ENCODE data around the gene ECHDC1. TPM values are rescaled to one million over a fixed set of nuclear protein-coding genes. Genes with fewer than 3 reads are reported as not detected.
"Not testable (repeated sequence)": the region's sequence is repeated elsewhere in the genome, so short reads cannot be mapped to it uniquely, and the experiment has no call there.

The ECHDC1 gene, protein sequence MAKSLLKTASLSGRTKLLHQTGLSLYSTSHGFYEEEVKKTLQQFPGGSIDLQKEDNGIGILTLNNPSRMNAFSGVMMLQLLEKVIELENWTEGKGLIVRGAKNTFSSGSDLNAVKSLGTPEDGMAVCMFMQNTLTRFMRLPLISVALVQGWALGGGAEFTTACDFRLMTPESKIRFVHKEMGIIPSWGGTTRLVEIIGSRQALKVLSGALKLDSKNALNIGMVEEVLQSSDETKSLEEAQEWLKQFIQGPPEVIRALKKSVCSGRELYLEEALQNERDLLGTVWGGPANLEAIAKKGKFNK
- 25.6 and 30.3 TPM in 2 replicates for total RNA-seq

- Histone ChIP-seq H3K4me3 (ENCODE audit: low read depth, low read length) (peak within 1 kb of the TSS; percentile 83), H3K36me3 (ENCODE audit: control insufficient read depth, insufficient read depth, low read length) (no peaks in the 10 kb centered on the region), H3K27me3 (ENCODE audit: control insufficient read depth, insufficient read depth, low read length) (no peaks in the 10 kb centered on the region)
- TF ChIP-seq, protein P1, sequence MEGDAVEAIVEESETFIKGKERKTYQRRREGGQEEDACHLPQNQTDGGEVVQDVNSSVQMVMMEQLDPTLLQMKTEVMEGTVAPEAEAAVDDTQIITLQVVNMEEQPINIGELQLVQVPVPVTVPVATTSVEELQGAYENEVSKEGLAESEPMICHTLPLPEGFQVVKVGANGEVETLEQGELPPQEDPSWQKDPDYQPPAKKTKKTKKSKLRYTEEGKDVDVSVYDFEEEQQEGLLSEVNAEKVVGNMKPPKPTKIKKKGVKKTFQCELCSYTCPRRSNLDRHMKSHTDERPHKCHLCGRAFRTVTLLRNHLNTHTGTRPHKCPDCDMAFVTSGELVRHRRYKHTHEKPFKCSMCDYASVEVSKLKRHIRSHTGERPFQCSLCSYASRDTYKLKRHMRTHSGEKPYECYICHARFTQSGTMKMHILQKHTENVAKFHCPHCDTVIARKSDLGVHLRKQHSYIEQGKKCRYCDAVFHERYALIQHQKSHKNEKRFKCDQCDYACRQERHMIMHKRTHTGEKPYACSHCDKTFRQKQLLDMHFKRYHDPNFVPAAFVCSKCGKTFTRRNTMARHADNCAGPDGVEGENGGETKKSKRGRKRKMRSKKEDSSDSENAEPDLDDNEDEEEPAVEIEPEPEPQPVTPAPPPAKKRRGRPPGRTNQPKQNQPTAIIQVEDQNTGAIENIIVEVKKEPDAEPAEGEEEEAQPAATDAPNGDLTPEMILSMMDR (IDR thresholded peaks at IDR 0.05; ENCODE audit: insufficient read depth, low read length, severe bottlenecking), result no peak
- FAIRE-seq (no peak), DNase-seq (ENCODE audit: low read depth) (peak; percentile 41)
Measured at GRCh38 chr6:127342946-127343808, at the start of gene ECHDC1. TSS of gene ECHDC1 (minus strand) at chr6:127343609. CDS start at chr6:127331028, 12,581 bp downstream.

DNA sequence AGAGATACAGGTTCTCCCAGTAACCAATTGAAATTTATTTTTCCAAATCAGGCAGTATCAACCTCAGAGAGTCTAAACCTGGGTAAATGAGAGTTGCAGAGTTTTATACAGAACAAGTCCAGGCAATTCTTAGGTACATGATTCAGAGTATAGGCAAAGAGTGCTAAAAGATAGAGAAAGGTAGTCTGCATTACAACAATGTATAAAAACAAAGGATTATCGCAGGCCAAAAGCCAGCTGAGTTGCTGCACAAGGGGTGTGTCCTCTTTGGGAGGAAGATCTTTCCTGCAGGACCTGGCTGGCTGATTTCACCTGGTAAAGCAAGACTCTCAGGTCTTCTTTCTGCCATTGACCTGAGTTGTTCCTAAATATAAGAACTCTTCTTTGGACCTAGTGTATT lies 48.9 kb upstream of the ECHDC1 start:
- peak; percentile 90 for DNase-seq (ENCODE audit: low read depth)
- FAIRE-seq, result no peak
- H3K4me3 ChIP-seq (ENCODE audit: low read depth, low read length), result no peak overlapping the region
- H3K27me3 ChIP-seq (ENCODE audit: control insufficient read depth, insufficient read depth, low read length), result no peaks in the 10 kb centered on the region
- TF ChIP-seq, protein P1 (IDR thresholded peaks at IDR 0.05; ENCODE audit: insufficient read depth, low read length, severe bottlenecking), result no peak
- H3K36me3 ChIP-seq (ENCODE audit: control insufficient read depth, insufficient read depth, low read length), result no peaks in the 10 kb centered on the region

DNA sequence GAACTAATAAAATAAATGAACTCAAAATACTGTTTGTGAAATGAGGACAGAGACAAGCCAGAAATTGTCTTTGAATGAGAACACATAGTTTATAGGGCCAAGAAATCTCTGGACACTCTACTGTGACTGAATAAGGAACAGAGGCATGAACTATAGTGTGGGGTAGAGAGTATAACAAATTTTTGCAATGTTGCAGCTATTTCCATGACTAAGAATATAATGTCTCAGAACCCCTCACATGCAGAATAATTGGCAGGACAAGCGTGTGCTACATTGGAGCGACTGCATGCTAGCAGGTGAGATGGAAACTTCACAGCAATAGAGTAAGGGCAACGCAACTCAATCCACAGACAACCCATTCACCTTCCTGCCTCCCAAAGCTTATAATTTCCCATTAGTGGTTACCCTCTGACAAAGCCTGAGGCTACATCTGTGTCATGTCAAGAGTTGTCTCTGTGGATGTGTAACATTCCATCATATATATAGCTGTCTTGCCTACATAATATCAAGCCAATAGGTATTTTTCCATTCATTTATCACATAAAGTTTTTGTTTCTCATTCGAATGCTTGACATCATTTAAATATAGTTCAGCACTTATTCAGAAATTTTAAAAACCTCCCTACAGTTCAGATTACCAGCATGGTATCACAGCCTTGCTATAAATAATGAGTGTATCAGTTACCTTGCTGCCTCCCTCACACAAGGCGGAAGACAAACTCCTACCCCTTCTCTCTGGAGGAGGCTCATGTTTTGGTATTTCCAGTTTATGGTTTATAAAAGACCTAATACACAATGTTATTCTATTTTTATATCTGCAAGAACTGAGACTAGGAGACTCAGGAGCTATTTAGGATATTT lies 47.9 kb upstream of the ECHDC1 start:
- no peak for FAIRE-seq
- TF ChIP-seq, protein P1 (IDR thresholded peaks at IDR 0.05; ENCODE audit: insufficient read depth, low read length, severe bottlenecking), result no peak
- H3K36me3 ChIP-seq (ENCODE audit: control insufficient read depth, insufficient read depth, low read length), result no peaks in the 10 kb centered on the region

GRCh38 chr6:127389706-127390105 lies 46.3 kb upstream of the ECHDC1 start:
- Histone ChIP-seq H3K36me3 (ENCODE audit: control insufficient read depth, insufficient read depth, low read length) (no peaks in the 10 kb centered on the region), H3K27me3 (ENCODE audit: control insufficient read depth, insufficient read depth, low read length) (no peaks in the 10 kb centered on the region), H3K4me3 (ENCODE audit: low read depth, low read length) (no peak overlapping the region)
- FAIRE-seq (no peak), DNase-seq (ENCODE audit: low read depth) (no peak)
- TF ChIP-seq, protein P1 (IDR thresholded peaks at IDR 0.05; ENCODE audit: insufficient read depth, low read length, severe bottlenecking), result no peak

More for the DNA sequence above, 47.9 kb upstream of the ECHDC1 start:
- H3K4me3 ChIP-seq (ENCODE audit: low read depth, low read length), result no peak overlapping the region
- no peaks in the 10 kb centered on the region for H3K27me3 ChIP-seq (ENCODE audit: control insufficient read depth, insufficient read depth, low read length)
- DNase-seq (ENCODE audit: low read depth), result peak; percentile 64

GRCh38 chr6:127385668-127386430 lies 42.4 kb upstream of the ECHDC1 start:
- H3K4me3 ChIP-seq (ENCODE audit: low read depth, low read length), result no peak overlapping the region
- TF ChIP-seq, protein P1 (IDR thresholded peaks at IDR 0.05; ENCODE audit: insufficient read depth, low read length, severe bottlenecking), result no peak
- DNase-seq (ENCODE audit: low read depth) (no peak), FAIRE-seq (no peak)
- no peaks in the 10 kb centered on the region for H3K36me3 ChIP-seq (ENCODE audit: control insufficient read depth, insufficient read depth, low read length)
- no peaks in the 10 kb centered on the region for H3K27me3 ChIP-seq (ENCODE audit: control insufficient read depth, insufficient read depth, low read length)

DNA sequence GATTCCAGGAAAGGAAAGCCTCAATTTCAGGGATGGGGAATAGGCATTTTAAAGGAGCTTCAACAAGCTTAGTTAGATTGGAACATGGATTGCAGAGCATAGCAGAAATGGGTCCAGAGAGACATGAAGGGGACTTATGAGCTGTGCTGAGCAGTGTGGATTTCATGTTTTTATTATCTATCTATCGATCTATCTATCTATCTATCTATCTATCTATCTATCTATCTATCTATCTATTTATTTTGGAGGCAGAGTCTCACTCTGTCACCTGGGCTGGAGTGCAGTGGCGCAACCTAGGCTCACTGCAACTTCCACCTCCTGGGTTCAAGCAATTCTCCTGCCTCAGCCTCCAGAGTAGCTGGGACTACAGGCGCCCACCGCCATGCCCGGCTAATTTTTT lies 41.4 kb upstream of the ECHDC1 start:
- H3K36me3 ChIP-seq (ENCODE audit: control insufficient read depth, insufficient read depth, low read length); DNase-seq (ENCODE audit: low read depth); FAIRE-seq; H3K27me3 ChIP-seq (ENCODE audit: control insufficient read depth, insufficient read depth, low read length); H3K4me3 ChIP-seq (ENCODE audit: low read depth, low read length): not testable (repeated sequence)

Measured in bronchial epithelial cell (primary cell).